Fibroblast of villous mesenchyme (primary cell): ENCODE data around the gene KLF18. TPM values are rescaled to one million over a fixed set of nuclear protein-coding genes. Genes with fewer than 3 reads are reported as not detected.

Experiments
- DNase-seq: peaks from one replicate; pipeline ENCODE4 v3.0.0-alpha.2; 2010; ENCODE audit warnings: low read depth
- H3K4me3 ChIP-seq: 2 replicates; pipeline ENCODE4 v1.5.1; 2011; ENCODE audit warnings: low read depth, mild to moderate bottlenecking, low read length
- CTCF ChIP-seq: IDR thresholded peaks from 2 replicates; pipeline ENCODE4 v1.5.1; 2012; ENCODE audit warnings: low read depth, mild to moderate bottlenecking, low read length; ENCODE audit not compliant: insufficient read depth
- total RNA-seq: library from RNA; depleted of rRNA; stranded (reverse); fragments of >200 nt; gene quantifications from 2 replicates; pipeline ENCODE4 v1.2.3, GENCODE V29; 2012

KLF18 gene
- not detected in 2 replicates for total RNA-seq

- DNase-seq: no peak
- TF ChIP-seq CTCF: no peak
- no peak within 1 kb of the TSS for H3K4me3 ChIP-seq
Measured at GRCh38 chr1:44141531-44141930, at the start of gene KLF18. Gene KLF18, minus strand, starts transcription at chr1:44141631. Its CDS starts 0 bp downstream, at chr1:44141631.

GRCh38 chr1:44174630-44175029 lies 33.2 kb upstream of the KLF18 start:
- DNase-seq: no peak
- no peak overlapping the region for H3K4me3 ChIP-seq
- TF ChIP-seq CTCF: no peak

GRCh38 chr1:44170281-44170823 lies 28.9 kb upstream of the KLF18 start:
- peak; percentile 25 for TF ChIP-seq CTCF
- DNase-seq: peak; percentile 37
- no peak overlapping the region for H3K4me3 ChIP-seq

GRCh38 chr1:44168520-44169098 lies 27.2 kb upstream of the KLF18 start:
- H3K4me3 ChIP-seq: no peak overlapping the region
- DNase-seq: no peak
- no peak for TF ChIP-seq CTCF

- no peak for DNase-seq
- no peak overlapping the region for H3K4me3 ChIP-seq
- TF ChIP-seq CTCF: no peak
Measured at GRCh38 chr1:44161546-44161945, 20.1 kb upstream of the KLF18 start.

- H3K4me3 ChIP-seq: no peak overlapping the region
- no peak for TF ChIP-seq CTCF
- no peak for DNase-seq
Measured at GRCh38 chr1:44158871-44159270, 17.4 kb upstream of the KLF18 start.

- no peak overlapping the region for H3K4me3 ChIP-seq
- no peak for TF ChIP-seq CTCF
- DNase-seq: no peak
Measured at GRCh38 chr1:44157903-44158302, 16.5 kb upstream of the KLF18 start.
